Cerebellar nuclear complex (tissue), 1 donor: ENCODE measurements around the gene IP6K2.

Experiments used
- DNase-seq, 2 experiments: peaks; one replicate each; lab custom pipeline; 2025; lab: John Stamatoyannopoulos, UW

Gene IP6K2

DNA sequence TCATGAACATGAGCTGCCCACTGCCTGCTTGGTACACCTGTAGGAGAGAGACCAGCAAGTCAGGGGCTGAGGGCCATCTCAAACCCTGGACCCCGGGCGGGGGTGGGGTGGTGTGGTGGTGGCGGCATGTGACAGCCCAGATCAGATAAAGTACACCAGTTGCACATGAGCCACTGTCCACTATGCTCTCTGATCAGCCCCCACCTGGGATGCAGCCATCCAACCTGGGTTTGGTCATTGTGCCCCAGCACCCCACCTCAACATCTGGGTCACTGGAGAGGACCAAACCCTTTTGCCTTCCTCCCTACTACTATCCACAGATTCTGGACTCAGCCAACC lies 28.3 kb downstream of the IP6K2 start:
- DNase-seq = no peak

- no peak for DNase-seq
These were observed 28.8 kb downstream of the IP6K2 start for GRCh38 chr3:48688032-48688736.

DNA sequence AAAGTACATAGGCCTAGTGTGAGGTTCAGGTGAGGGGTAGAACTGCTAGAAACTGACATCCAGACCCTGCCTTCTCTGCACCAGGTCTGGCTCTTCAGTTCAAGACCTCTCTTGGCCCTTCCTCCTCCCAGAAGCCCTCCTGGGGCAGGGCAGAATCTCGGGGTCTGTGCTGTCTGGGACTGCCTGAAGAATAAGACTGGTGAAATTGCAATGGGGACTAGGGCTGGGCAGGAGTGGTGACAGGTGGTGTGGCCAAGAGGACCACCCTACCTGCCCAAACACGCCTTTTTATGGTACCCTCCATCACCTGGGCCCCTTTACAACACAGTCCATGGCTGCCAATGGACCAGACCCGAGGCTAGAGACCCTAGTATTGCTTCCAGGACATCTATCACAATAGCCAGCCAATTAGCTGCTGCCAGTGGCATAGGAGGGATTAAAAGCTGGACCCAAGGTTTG lies 29.8 kb downstream of the IP6K2 start:
- DNase-seq = no peak

DNA sequence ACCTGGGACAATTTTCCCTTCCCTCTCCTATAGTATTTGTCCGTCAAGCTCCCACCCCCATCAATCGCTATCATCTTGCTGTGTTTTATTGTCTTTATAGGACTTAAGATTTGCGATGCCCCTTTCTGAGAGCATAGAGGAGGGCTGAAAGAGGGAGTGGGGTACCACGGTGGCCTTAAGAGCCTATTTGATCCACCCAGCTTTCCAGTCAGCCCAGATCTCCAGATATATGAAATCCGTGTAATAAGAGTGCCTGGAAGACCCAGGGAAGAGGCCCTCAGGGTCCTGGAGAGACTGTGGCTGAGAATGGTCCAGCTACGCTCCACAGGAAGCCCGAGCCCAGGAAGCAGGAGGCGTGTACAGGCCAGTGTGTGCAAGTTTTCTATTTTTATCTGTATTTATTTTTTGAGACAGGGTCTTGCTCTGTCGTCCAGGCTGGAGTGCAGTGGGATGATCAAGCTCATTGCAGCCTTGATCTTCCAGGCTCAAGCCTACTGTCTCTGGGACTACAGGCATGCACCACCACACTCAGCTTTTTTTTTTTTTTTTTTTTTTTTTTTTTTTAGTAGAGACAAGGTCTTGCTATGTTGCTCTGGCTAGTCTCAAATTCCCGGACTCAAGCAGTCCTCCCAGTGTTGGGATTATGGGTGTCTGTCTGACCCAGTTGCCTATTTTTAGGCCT lies 30.3 kb downstream of the IP6K2 start:
- no peak for DNase-seq

DNA sequence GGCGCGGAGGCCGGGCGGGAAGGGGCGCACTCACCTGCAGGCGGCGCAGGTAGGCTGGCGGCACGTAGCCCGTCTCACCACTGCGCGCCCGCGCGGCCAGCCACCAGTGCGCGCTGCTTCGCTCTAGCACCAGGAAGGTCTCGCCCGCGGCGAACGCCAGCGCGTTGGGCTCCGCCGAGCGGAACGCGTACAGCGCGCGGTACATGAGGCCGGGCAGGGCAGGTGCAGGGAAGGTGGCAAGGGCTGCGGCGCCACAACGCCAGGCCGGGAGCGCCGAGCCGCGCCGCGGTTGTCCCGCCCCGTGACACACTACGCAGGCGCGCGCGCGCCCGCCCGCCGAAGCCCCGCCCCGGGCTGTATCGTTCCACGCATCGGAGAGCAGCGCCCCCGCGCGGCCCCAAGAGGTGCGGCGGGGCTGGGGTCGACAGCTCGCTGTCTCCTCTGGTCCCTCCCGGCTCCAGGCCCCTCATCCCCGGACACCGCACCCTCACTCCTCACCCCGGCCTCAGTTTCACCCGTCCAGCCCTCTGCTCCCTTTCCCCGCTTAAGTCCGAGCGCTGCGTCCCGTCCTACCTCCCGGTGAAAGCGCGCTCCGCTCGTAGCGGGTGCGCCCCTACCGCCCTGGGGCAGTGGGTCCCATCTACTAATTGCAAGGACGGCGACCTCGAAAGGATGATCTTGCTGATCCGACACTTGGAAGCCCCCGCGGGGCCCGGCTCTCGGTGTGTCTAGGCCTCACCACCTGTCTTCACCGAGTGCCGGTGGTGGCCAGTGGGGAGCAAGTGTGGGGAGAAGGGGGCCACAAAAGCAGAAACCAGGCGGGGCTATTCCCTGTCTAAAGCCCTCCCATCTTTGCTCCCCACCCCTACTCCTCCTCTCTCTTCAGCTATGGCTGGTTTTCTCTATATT lies 31.2 kb downstream of the IP6K2 start, which contains the start of gene NCKIPSD:
Gene NCKIPSD, minus strand, starts transcription at position 313 of the 909 bp plus-strand sequence. Its CDS starts 108 bp downstream, at position 205.
- peak in 1 of 2 experiments; percentile 40 for DNase-seq

- DNase-seq = no peak
These were observed 31.8 kb downstream of the IP6K2 start for GRCh38 chr3:48685293-48685602.

DNA sequence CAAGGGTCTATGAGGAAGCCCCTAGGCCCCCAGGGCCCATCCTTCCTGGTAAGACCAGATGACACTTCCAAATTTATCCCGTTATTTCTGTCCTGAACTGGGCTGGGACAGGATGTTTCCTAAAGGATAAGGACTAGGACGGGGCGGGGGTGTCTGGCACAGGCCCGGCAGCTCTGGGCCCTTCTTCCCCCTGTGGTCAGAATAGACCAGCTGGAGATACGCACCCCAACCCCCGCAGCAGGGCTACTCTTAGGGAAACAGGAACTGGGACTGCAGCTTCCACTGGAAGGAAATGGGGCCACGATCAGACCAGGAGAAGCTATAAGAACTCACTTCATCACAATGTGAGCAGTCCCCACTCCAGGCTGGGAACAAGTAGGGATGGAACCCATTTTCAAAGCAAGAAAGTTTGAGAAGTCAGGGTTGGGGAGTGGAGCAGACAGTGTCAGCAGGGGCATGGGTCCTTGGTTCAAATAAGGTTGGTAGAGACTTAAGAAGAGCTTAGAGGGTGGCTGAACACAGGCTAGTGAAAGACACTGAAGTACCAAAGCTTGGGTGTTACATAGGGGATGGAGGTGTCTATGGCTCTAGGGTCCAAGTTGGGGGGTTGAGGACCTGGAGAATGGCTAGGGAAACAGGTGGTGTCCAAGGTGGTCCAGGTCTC lies 32.4 kb downstream of the IP6K2 start:
- DNase-seq = no peak

DNA sequence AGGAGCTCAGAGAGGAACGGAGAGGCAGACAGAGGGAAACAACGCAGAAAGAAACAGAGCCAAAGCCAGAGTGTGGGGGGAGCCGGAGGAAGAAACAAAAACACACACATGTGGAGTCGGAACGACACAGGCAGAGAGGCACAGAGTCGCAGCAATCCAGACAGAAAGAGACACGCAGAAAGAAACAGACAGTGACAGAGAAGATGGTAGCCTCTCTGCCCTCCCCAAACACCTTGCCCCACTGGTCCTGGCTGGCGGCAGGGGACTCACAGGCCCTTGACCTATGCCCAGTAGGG lies 33.0 kb downstream of the IP6K2 start:
- no peak for DNase-seq

DNA sequence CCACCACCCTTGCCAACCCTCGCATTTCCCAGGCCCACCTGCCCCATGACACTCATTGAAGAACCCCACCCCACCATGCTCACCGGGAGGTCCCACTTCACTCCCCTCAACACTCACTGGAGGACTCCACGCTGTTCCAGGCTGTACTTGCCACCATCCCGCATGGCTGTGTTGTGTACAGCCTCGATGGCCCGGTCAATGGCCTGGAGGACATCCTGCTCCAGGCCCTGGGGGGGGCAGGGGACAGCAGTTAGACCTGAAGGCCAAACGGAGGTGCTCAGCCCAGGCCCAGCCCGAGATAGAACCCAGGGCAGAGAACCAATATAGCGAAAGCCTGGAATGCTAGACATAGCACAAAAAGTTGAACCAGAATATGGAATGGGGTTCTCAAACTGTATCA lies 34.2 kb downstream of the IP6K2 start:
- no peak for DNase-seq

- no peak for DNase-seq
These were observed 34.9 kb downstream of the IP6K2 start for GRCh38 chr3:48681974-48682610.

DNA sequence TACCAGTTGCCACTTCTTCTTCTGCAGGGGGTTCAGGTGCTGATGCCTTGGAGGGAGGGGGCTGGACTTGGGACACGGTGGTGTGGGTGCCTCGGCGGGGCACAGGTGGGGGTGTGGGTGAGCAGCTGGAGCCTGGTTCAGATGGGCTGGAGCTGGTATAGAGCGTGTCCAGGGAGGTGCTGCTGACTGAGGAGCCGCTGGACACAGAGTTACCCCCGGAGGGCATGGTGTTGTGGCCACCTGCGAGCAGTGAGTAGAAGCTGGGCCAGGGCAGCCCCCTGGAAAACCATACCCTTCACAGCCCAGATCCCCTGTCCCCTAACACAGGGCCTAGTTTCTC lies 35.5 kb downstream of the IP6K2 start:
- DNase-seq = no peak

GRCh38 chr3:48680811-48681540 lies 36.0 kb downstream of the IP6K2 start:
- no peak for DNase-seq

DNA sequence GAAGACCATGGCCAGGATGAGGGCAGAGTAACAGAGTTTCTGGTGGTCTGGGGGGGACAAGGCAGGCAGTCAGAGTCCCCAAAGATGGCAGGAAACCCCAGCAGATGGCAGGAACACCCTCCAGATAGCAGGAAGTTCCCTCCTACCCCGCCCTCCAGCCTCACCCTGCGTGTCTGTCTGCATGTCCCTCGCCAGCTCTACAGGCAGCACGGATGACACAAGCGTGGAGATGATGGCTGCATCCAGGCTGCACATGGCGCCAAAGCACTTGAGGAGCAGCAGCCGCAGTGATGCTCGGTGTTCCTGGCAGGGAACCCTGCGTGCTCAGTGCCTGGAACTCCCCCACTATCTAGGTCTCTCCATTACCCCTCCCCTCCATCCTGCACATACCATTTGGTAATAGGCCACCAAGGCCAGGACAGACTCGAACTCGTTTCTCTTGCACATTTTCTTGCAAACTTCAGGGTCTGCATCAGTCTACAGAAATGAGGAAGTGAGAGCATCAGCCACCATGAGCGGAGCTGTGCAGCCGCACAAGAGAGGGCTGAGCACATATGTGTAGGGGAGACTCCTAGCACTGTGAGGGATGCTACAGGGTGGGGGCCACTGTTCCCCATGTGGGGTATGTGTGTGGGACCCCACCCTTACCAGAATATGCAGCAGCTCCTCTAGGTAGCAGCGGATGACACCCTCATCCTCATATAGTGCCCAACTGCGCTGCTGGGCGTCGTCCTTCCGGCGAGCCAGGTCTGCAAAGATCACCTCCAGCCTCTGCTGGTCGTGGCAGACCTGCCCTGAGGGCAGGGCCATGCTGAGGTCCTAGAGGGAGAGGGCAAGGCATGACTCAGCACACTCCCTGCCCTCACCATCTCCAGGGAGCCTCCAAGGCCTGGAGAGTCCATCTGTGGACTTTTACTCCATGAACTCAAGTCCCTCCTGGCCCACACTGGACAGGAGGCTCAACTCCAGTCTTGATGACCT lies 37.3 kb downstream of the IP6K2 start:
- no peak for DNase-seq

- DNase-seq = no peak
These were observed 38.2 kb downstream of the IP6K2 start for GRCh38 chr3:48678566-48679380.

DNA sequence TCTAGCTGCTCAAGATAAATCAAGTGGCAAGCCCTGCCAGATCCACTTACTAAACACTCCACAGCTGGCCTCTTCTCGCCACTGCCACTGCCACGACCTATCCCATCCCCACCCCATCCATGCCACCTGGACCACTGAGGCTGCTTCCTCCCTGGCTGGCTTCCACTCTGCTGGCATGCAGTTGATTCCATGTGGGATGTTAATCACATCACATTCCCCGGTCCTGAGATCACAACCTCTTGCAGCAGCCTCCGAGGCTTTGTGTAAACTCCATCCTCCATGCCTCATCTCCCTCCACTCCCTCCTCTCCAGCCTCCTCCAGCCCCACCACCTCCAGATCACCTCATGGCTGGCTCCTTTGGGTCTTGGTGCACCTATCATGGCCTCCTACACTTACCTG lies 39.0 kb downstream of the IP6K2 start:
- DNase-seq = no peak

DNA sequence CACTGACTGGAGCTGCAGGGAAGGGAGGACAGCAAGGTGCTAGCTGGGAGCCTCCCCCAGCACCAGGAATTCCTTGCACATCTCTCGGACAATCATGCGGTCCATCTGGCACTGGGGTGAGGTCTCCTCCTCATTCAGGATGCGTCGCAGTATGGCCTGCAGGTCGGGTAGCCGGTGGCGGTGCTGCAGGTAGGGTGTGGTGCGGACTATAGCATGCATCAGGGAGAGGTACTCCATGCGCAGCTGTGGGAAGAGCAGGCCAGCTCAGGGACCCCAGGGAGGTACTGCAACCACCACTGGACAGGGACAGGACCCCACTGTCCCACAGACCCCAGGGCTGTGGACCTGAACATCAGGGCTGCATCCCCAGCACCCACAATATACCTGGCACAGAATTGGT lies 42.5 kb downstream of the IP6K2 start:
- DNase-seq = no peak

GRCh38 chr3:48672522-48672921 lies 44.5 kb downstream of the IP6K2 start:
- no peak for DNase-seq

- no peak for DNase-seq
These were observed 52.1 kb downstream of the IP6K2 start for GRCh38 chr3:48664929-48665328.

DNA sequence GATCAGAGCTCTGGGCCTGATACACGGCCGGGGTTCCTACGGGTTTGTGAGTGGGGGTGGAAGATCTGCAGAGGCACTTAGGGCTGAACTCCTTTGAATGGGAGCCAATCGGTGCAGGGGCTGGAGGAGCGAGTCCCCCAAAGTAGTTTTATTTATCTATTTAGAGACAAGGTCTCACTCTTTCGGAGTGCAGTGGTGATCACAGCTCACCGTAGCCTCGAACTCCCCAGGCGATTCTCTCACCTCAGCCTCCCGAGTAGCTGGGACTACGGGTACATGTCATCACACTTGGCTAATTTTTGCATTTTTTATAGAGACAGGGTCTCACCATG lies 52.7 kb downstream of the IP6K2 start:
- DNase-seq = no peak
